GM10248 (cell line): Measurements from ENCODE around the gene EPHB1.

Source experiments
- CTCF ChIA-PET: fragments of 300-600 bp; sonication (Branson Sonifier 250); formaldehyde crosslinking; extraction: SDS; loops from one replicate; lab custom pipeline; 2021; ENCODE audit warnings: antibody characterized with exemption; lab: Yijun Ruan, JAX
- POLR2A ChIA-PET: fragments of 350-650 bp; sonication (Branson Sonifier 250); formaldehyde crosslinking; extraction: SDS; loops from one replicate; lab custom pipeline; 2020; ENCODE audit warnings: antibody characterized with exemption; lab: Yijun Ruan, JAX
- DNase-seq: peaks from one replicate; pipeline ENCODE4 v3.0.0; 2012; ENCODE audit errors: extremely low spot score
- TF ChIP-seq, protein P1 (sequence below): IDR thresholded peaks from 2 replicates; pipeline ENCODE4 v1.5.1; 2012; ENCODE audit warnings: mild to moderate bottlenecking, low read depth; ENCODE audit errors: extremely low read depth, missing control alignments, control extremely low read depth

Gene EPHB1

DNA sequence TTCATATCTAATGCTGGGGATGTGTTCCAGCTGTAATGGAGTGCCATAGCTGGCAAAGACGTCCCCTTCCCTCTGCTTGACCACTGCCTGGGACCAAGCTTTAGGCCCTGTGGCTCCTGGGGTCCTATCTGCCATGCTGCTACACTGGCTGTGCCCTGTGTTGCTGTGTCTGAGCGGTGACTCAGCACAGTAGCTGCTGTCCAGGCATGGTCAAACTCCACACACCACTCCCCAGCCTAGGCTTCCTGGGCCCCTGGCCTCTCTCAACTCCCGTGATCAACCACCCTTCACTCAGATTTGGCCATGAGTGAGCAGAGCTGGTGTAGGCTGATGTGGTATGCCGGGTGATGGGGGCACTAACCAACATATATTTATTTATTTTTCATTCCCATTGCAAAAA, 27.0 kb downstream of the EPHB1 start:
- no peak for DNase-seq
- TF ChIP-seq, protein P1, sequence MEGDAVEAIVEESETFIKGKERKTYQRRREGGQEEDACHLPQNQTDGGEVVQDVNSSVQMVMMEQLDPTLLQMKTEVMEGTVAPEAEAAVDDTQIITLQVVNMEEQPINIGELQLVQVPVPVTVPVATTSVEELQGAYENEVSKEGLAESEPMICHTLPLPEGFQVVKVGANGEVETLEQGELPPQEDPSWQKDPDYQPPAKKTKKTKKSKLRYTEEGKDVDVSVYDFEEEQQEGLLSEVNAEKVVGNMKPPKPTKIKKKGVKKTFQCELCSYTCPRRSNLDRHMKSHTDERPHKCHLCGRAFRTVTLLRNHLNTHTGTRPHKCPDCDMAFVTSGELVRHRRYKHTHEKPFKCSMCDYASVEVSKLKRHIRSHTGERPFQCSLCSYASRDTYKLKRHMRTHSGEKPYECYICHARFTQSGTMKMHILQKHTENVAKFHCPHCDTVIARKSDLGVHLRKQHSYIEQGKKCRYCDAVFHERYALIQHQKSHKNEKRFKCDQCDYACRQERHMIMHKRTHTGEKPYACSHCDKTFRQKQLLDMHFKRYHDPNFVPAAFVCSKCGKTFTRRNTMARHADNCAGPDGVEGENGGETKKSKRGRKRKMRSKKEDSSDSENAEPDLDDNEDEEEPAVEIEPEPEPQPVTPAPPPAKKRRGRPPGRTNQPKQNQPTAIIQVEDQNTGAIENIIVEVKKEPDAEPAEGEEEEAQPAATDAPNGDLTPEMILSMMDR, result no peak
- ChIA-PET POLR2A (no interaction called here), CTCF (interaction anchor here (2.0 kb wide), 1 partner anchor 18 kb away, joined by 4 read pairs; no protein-coding TSS in a partner anchor)

DNA sequence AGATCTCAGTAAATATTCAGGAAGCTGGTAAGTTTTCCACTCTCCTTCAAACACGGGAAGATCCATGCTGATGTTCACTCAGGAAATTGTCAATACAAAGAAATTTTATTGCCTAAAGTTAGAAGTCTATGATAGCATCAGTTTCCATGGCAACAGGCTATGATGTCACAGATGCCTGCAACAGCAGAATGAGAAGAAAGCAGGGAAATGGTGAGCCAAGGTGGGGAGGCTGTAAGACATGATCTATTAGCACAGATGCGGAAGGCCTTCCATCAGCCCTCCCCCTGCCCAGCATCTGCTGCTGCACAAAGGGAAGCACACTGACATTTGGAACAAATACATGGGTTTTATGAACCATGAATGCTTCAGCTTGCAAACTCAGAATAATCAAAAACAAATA, 28.6 kb downstream of the EPHB1 start:
- ChIA-PET CTCF (no interaction called here), POLR2A (no interaction called here)
- TF ChIP-seq, protein P1, result no peak
- DNase-seq, result no peak

DNA sequence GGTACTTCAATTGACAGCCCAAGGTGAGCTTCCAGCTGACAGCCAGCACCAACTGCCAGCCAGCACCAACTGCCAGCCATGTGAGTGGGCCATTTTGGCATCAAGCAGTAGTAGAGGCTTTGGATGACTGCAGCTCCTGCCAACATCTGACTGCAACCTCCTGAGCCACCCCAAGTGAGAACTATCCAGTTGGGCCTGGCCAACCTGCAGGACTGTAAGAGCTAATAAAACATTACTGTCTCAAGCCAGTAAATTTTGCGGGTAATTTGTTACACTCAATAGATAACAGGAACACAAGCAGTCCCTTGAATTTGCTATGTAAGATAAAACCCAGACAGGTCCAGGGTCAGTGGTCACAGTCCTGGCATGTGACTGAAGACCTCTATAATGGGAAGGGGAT, 29.7 kb downstream of the EPHB1 start:
- POLR2A ChIA-PET, result no interaction called here
- no peak for DNase-seq
- TF ChIP-seq, protein P1, result no peak
- CTCF ChIA-PET, result interaction anchor here (0.6 to 0.9 kb wide), 2 partner anchors 21 to 114 kb away, joined by 3 read pairs; no protein-coding TSS in a partner anchor

DNA sequence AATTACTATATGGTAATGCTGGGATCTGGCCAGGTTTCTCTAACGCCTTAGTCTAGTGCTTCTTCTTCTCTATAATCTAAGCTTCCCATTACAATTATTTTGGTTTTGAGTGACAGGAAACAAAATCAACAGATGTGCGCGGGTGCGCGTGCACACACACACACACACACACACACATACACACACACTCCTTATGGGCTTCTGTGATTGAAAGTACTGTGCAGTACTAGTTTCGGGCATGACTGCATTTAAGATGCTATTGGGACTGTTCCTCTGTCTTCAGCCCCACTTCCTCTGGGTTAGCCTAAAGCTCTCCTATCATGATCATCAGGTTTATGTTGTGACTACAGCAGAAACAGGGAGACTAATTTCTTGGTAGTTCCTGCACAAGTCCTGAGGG, 32.2 kb downstream of the EPHB1 start:
- DNase-seq, result no peak
- TF ChIP-seq, protein P1, result no peak
- ChIA-PET CTCF (interaction anchor here (1.5 kb wide), 1 partner anchor 9 kb away, joined by 5 read pairs; no protein-coding TSS in a partner anchor), POLR2A (no interaction called here)

DNA sequence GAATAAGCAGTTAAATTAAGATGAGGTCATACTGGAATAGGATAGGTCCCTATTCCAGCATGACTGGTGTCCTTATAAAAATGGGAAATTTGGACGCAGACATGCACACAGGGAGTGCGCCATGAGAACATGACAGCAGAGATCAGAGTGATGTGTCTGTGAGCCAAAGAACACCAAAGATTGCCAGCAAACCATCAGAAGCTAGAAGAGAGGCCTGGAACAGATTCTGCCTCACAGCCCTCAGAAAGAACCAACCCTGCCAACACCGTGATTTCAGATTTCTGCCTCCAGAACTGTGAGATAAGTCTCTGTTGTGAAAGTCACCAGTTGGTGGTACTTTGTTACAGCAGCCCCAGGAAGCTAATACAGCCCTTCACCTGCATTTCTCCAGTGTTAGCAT, 34.7 kb downstream of the EPHB1 start:
- TF ChIP-seq, protein P1, result no peak
- CTCF ChIA-PET, result no interaction called here
- DNase-seq, result no peak
- POLR2A ChIA-PET, result no interaction called here

DNA sequence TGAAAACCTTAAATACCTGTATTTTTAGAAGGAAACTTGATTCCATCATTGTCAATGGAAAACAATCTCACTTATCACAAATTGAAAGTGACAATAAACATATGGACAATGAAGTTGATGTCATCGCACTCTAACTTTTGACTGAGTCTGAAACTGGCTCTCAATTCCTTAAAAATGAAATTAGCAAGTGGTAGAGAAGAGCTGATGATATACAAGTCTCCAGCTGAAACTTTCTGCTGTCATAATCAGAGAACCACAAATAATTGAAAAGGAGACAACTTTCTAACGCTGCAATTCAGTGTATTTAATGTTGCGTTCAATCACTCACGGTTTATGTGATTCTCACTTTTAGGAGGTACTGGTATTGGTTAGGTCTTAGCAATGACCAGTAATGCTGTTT, 37.5 kb downstream of the EPHB1 start:
- TF ChIP-seq, protein P1, result no peak
- ChIA-PET POLR2A (no interaction called here), CTCF (interaction anchor here (1.0 kb wide), 1 partner anchor 38 kb away, joined by 3 read pairs; no protein-coding TSS in a partner anchor)
- no peak for DNase-seq
